ENCODE results near the gene RGS6. TPM values are rescaled to one million over a fixed set of nuclear protein-coding genes. Genes with fewer than 3 reads are reported as not detected.
A peak's percentile ranks its signal among the peaks of the same experiment; 100 is the strongest.

Gene RGS6
- total RNA-seq, 4 donors from 2014 or later, result 7.6 to 25.3 (median 17.2) TPM

GRCh38 chr14:71891185-71891584 lies 41.0 kb upstream of the RGS6 start:
- Histone ChIP-seq H3K4me3 (replicated peaks in 1 of 3) (no peak overlapping the region), H3K4me1 (no peaks in the 10 kb centered on the region), H3K36me3 (no peaks in the 10 kb centered on the region), H3K9me3 (no peaks in the 10 kb centered on the region), H3K27ac (no peak overlapping the region), H3K27me3 (no peaks in the 10 kb centered on the region)
- TF ChIP-seq CTCF (IDR thresholded peaks at IDR 0.05) (no peak), POLR2A (IDR thresholded peaks at IDR 0.05) (no peak)
- WGBS, 2 donors, result 81 to 84% methylated on average over 3 to 6 of the region's 6 CpGs
- intact Hi-C loops (cut with DNase I), result no loop called here
- DNase-seq, result no peak

- Histone ChIP-seq H3K27me3 (no peaks in the 10 kb centered on the region), H3K36me3 (no peaks in the 10 kb centered on the region), H3K4me3 (replicated peaks in 1 of 3) (no peak overlapping the region), H3K27ac (no peak overlapping the region), H3K4me1 (no peaks in the 10 kb centered on the region), H3K9me3 (no peaks in the 10 kb centered on the region)
- intact Hi-C loops (cut with DNase I), result no loop called here
- no peak for DNase-seq
- TF ChIP-seq POLR2A (IDR thresholded peaks at IDR 0.05), result no peak
- TF ChIP-seq CTCF (IDR thresholded peaks at IDR 0.05), result no peak
- WGBS, 2 donors, result 72 to 83% methylated on average over 1 of the region's 1 CpG
These were observed 40.3 kb upstream of the RGS6 start for GRCh38 chr14:71891970-71892369.

DNA sequence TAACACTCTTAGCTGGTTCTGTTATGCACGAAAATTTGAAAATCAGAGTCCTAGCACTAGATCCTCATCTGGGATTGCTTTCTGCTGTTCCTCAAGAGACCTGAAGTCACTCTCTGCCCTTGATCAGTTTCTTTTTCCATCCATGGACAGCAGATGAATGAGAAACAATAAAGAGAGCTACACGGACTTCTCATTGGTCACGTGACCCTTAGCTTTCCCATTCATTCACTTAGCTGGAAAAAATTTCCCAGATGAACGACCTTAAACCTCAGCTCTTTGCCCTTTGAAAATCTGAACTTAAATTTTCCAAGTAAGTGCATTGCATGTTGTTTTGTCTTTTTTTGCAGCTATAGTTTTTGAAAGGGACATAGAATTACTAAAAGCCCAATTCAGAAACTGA lies 27.2 kb upstream of the RGS6 start:
- intact Hi-C loops (cut with DNase I), result no loop called here
- no peaks in the 10 kb centered on the region for H3K27me3 ChIP-seq
- no peaks in the 10 kb centered on the region for H3K36me3 ChIP-seq
- H3K4me3 ChIP-seq (replicated peaks in 1 of 3), result no peak overlapping the region
- TF ChIP-seq POLR2A (IDR thresholded peaks at IDR 0.05) (no peak), CTCF (IDR thresholded peaks at IDR 0.05) (no peak)
- WGBS, 2 donors, result 52 to 60% methylated on average over 4 of the region's 4 CpGs
- H3K4me1 ChIP-seq, result no peaks in the 10 kb centered on the region
- H3K27ac ChIP-seq, result no peak overlapping the region
- no peak for DNase-seq
- no peaks in the 10 kb centered on the region for H3K9me3 ChIP-seq

DNA sequence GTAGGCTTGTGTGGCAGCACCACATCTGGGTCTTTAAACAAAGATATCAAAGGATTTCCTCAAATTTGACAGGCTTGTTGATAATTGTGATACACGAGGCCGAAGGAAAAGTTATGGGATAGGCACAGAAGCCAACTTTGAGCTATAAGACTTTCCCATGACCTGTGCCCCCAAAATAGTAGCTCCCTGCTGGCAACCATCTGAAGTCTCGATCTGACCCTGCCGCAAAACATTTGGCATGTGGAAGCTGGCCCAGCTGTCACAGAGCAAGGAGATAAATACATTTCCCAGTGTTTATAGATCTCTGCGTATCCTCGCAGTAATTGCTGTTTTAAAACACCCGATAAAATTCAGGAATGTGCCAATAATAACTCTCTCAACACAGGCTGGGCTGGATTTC lies 26.4 kb upstream of the RGS6 start:
- intact Hi-C loops (cut with DNase I), result no loop called here
- Histone ChIP-seq H3K4me3 (replicated peaks in 1 of 3) (no peak overlapping the region), H3K9me3 (no peaks in the 10 kb centered on the region), H3K36me3 (no peaks in the 10 kb centered on the region), H3K27me3 (no peaks in the 10 kb centered on the region), H3K27ac (no peak overlapping the region), H3K4me1 (no peaks in the 10 kb centered on the region)
- TF ChIP-seq POLR2A (IDR thresholded peaks at IDR 0.05) (no peak), CTCF (IDR thresholded peaks at IDR 0.05) (no peak)
- 50 to 68% methylated on average over 7 of the region's 7 CpGs for whole genome bisulfite sequencing, 2 donors
- DNase-seq, result no peak

DNA sequence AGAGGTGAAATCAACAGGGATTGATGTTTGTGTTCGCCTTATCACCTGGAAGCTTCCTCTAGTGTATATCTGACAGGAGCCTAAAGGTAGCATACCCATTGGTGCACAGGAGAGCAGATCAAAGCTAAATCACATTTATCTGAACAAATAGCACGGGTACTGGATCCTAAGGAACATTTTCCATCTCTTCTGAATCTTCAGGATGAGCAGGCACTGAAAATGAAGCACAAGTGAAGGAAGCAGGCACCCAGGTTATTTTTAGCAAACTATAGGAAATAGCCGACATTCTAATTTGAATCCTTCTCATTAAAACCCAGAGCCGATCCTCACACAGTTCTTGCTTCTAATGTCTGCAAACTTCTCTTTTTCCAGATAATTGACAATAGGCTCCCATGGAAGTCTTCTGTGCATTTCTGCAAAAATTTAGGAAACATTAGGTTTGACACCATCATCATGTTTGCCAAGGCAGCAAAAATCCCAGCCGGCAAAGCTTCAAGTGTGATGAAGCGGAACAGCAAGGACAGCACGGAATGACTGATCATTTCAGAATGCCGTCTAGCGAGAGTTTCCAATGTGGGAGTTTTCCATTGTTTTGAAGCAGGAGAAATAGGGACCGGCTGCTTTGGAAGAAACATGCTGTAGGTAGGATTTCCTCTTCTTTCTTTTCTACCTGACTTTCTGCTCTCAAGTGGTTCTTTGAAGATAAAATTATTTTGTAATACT lies 24.3 kb upstream of the RGS6 start:
- Histone ChIP-seq H3K27me3 (no peaks in the 10 kb centered on the region), H3K9me3 (no peaks in the 10 kb centered on the region), H3K4me3 (replicated peaks in 1 of 3) (no peak overlapping the region), H3K27ac (no peak overlapping the region), H3K36me3 (no peaks in the 10 kb centered on the region), H3K4me1 (no peaks in the 10 kb centered on the region)
- WGBS, 2 donors, result 57 to 63% methylated on average over 10 of the region's 10 CpGs
- peak in 1 of 2 donors; percentile 26 for DNase-seq
- intact Hi-C loops (cut with DNase I), result no loop called here
- TF ChIP-seq POLR2A (IDR thresholded peaks at IDR 0.05) (no peak), CTCF (IDR thresholded peaks at IDR 0.05) (no peak)

All from thyroid gland (tissue), 4 donors.